HG03571 (cell line): ENCODE measurements around the gene CORO2B.

ENCODE experiments used
- ATAC-seq: cut with Tn5 transposase; IDR thresholded peaks from one replicate; pipeline ENCODE4 v1.9.1; 2021; ENCODE audit not compliant: unreplicated experiment

The CORO2B gene

GRCh38 chr15:68626283-68626682, 47.5 kb downstream of the CORO2B start:
- no peak for ATAC-seq

GRCh38 chr15:68626739-68627138, 47.9 kb downstream of the CORO2B start:
- no peak for ATAC-seq

- no peak for ATAC-seq
Measured at GRCh38 chr15:68627476-68627875, 48.7 kb downstream of the CORO2B start.

GRCh38 chr15:68627995-68628394, 49.2 kb downstream of the CORO2B start:
- ATAC-seq, result no peak

- no peak for ATAC-seq
Measured at GRCh38 chr15:68629519-68630210, 50.9 kb downstream of the CORO2B start.

GRCh38 chr15:68630211-68630555, 51.4 kb downstream of the CORO2B start:
- ATAC-seq, result no peak

GRCh38 chr15:68630836-68631235, 52.0 kb downstream of the CORO2B start:
- ATAC-seq, result no peak

- no peak for ATAC-seq
Measured at GRCh38 chr15:68631601-68632051, 52.8 kb downstream of the CORO2B start.

GRCh38 chr15:68632101-68632500, 53.3 kb downstream of the CORO2B start:
- no peak for ATAC-seq

GRCh38 chr15:68633231-68634121, 54.7 kb downstream of the CORO2B start:
- no peak for ATAC-seq

- ATAC-seq, result no peak
Measured at GRCh38 chr15:68634122-68634482, 55.3 kb downstream of the CORO2B start.

- no peak for ATAC-seq
Measured at GRCh38 chr15:68634531-68634930, 55.7 kb downstream of the CORO2B start.

- ATAC-seq, result no peak
Measured at GRCh38 chr15:68635141-68635540, 56.3 kb downstream of the CORO2B start.

GRCh38 chr15:68636256-68636655, 57.5 kb downstream of the CORO2B start:
- no peak for ATAC-seq

GRCh38 chr15:68637767-68638404, 59.1 kb downstream of the CORO2B start:
- ATAC-seq, result no peak

GRCh38 chr15:68638953-68639515, 60.2 kb downstream of the CORO2B start:
- ATAC-seq, result no peak

GRCh38 chr15:68639926-68640600, 61.3 kb downstream of the CORO2B start:
- no peak for ATAC-seq

GRCh38 chr15:68640791-68641331, 62.1 kb downstream of the CORO2B start:
- no peak for ATAC-seq

GRCh38 chr15:68641376-68641775, 62.6 kb downstream of the CORO2B start:
- ATAC-seq, result no peak

GRCh38 chr15:68642491-68642845, 63.7 kb downstream of the CORO2B start:
- no peak for ATAC-seq
